Neural progenitor cell (in vitro differentiated cells): ENCODE measurements around the gene CYLD.

ENCODE experiments used
- EZH2 ChIP-seq: fragments of 200-600 bp; sonication (generic); IDR thresholded peaks from 2 replicates; pipeline ENCODE4 v1.6.1; 2017; ENCODE audit warnings: antibody characterized with exemption, mild to moderate bottlenecking, moderate library complexity
- TF ChIP-seq, protein P1 (sequence below): fragments of 200-600 bp; sonication (generic); IDR thresholded peaks from 2 replicates; pipeline ENCODE4 v1.5.1; 2017; ENCODE audit warnings: antibody characterized with exemption, mild to moderate bottlenecking

DNA sequence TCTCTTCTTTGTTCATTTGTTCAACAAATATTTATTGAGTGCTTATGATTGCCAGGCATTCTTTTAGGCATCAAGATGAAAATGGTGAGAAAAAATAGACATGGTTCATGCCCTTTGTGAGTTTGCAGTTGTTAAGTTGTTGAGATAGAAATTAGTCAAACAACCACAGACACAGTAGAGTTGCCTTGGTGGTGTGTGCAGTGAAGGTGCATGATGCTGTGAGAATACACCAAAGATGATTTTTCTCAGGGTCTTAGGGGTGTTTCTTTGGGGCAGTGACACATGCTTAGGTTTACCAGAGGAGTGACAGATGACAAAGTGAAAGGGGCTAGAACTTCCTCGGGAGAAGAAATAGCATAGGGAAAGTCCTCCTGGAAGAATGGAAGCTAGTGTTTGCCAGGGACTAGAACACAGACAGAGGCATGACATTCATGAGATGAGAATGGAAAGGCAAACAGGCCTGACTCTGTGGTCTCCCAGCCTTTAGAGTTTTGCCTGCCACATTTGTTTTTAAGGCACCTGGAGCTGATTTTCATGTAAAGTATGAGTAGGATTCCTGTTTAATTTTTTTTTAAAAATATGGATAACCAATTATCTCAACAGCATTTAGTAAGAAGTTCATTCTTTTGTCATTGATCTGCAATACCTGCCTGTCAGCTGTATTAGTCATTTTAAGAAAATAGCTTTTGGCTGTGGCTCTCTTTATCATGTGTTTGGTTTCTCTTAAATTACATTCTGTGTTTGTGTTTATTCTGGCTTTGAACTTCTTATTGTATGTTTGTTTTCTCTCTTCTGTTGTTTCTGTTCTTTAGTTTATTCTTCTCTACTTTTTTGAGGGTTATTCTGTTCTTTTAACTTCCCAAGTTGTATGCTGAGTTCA lies 36.6 kb downstream of the CYLD start:
- no peak for TF ChIP-seq EZH2
- TF ChIP-seq, protein P1, sequence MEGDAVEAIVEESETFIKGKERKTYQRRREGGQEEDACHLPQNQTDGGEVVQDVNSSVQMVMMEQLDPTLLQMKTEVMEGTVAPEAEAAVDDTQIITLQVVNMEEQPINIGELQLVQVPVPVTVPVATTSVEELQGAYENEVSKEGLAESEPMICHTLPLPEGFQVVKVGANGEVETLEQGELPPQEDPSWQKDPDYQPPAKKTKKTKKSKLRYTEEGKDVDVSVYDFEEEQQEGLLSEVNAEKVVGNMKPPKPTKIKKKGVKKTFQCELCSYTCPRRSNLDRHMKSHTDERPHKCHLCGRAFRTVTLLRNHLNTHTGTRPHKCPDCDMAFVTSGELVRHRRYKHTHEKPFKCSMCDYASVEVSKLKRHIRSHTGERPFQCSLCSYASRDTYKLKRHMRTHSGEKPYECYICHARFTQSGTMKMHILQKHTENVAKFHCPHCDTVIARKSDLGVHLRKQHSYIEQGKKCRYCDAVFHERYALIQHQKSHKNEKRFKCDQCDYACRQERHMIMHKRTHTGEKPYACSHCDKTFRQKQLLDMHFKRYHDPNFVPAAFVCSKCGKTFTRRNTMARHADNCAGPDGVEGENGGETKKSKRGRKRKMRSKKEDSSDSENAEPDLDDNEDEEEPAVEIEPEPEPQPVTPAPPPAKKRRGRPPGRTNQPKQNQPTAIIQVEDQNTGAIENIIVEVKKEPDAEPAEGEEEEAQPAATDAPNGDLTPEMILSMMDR: no peak
